Osteocyte (in vitro differentiated cells): ENCODE measurements around the gene MCRS1. TPM values are rescaled to one million over a fixed set of nuclear protein-coding genes. Genes with fewer than 3 reads are reported as not detected.

Experiments used
- DNase-seq: peaks from one replicate; pipeline ENCODE4 v3.0.0; 2021; ENCODE audit warnings: mixed read lengths; ENCODE audit not compliant: unreplicated experiment; ENCODE audit errors: extremely low spot score
- H3K27ac Mint-ChIP-seq: one replicate; pipeline ENCODE4 v1.8.0; 2021; ENCODE audit warnings: mild to moderate bottlenecking, mixed read lengths; ENCODE audit not compliant: unreplicated experiment
- H3K27me3 Mint-ChIP-seq: one replicate; pipeline ENCODE4 v1.8.0; 2021; ENCODE audit warnings: mixed read lengths; ENCODE audit not compliant: unreplicated experiment
- H3K36me3 Mint-ChIP-seq: one replicate; pipeline ENCODE4 v1.8.0; 2021; ENCODE audit warnings: mixed read lengths; ENCODE audit not compliant: unreplicated experiment
- H3K4me1 Mint-ChIP-seq: one replicate; pipeline ENCODE4 v1.8.0; 2021; ENCODE audit warnings: mixed read lengths; ENCODE audit not compliant: unreplicated experiment
- H3K4me3 Mint-ChIP-seq: one replicate; pipeline ENCODE4 v1.8.0; 2021; ENCODE audit warnings: mild to moderate bottlenecking, moderate library complexity, mixed read lengths; ENCODE audit not compliant: unreplicated experiment
- H3K9me3 Mint-ChIP-seq: one replicate; pipeline ENCODE4 v1.8.0; 2021; ENCODE audit warnings: mixed read lengths; ENCODE audit not compliant: unreplicated experiment
- CTCF ChIP-seq: fragments of 200-600 bp; sonication (generic); IDR thresholded peaks from 2 replicates; pipeline ENCODE4 v1.5.0; 2021; ENCODE audit warnings: antibody characterized with exemption, mild to moderate bottlenecking, moderate library complexity
- total RNA-seq: library from RNA; stranded (reverse); gene quantifications from 2 replicates; pipeline ENCODE4 v1.2.1, GENCODE V29; 2021

The MCRS1 gene
- total RNA-seq, 1 donor from 2014 or later: 69.3 TPM

GRCh38 chr12:49563951-49564685, 3.8 kb downstream of the MCRS1 start:
- H3K9me3 Mint-ChIP-seq: no peaks in the 10 kb centered on the region
- H3K27me3 Mint-ChIP-seq: no peaks in the 10 kb centered on the region
- peaks cover 24% of the 10 kb centered on the region for H3K36me3 Mint-ChIP-seq
- DNase-seq: no peak
- H3K27ac Mint-ChIP-seq: no peak overlapping the region
- no peak overlapping the region for H3K4me3 Mint-ChIP-seq
- H3K4me1 Mint-ChIP-seq: peaks cover 15% of the 10 kb centered on the region
- TF ChIP-seq CTCF: no peak

- H3K27ac Mint-ChIP-seq: no peak overlapping the region
- H3K4me3 Mint-ChIP-seq: no peak overlapping the region
- no peak for DNase-seq
Measured at GRCh38 chr12:49562831-49563230, 5.1 kb downstream of the MCRS1 start.

GRCh38 chr12:49562233-49562632, 5.7 kb downstream of the MCRS1 start:
- H3K27ac Mint-ChIP-seq: no peak overlapping the region
- peaks cover 4% of the 10 kb centered on the region for H3K4me1 Mint-ChIP-seq
- H3K27me3 Mint-ChIP-seq: no peaks in the 10 kb centered on the region
- no peak for DNase-seq
- no peaks in the 10 kb centered on the region for H3K9me3 Mint-ChIP-seq
- peaks cover 31% of the 10 kb centered on the region for H3K36me3 Mint-ChIP-seq
- no peak for TF ChIP-seq CTCF
- H3K4me3 Mint-ChIP-seq: no peak overlapping the region

More at GRCh38 chr12:49562831-49563230, 5.1 kb downstream of the MCRS1 start:
- Mint-ChIP-seq H3K4me1 (peaks cover 7% of the 10 kb centered on the region), H3K9me3 (no peaks in the 10 kb centered on the region), H3K27me3 (no peaks in the 10 kb centered on the region), H3K36me3 (peaks cover 31% of the 10 kb centered on the region)
- TF ChIP-seq CTCF: no peak

- DNase-seq: no peak
- no peak overlapping the region for H3K27ac Mint-ChIP-seq
Measured at GRCh38 chr12:49560695-49561094, 7.2 kb downstream of the MCRS1 start.

More at GRCh38 chr12:49560695-49561094, 7.2 kb downstream of the MCRS1 start:
- Mint-ChIP-seq H3K27me3 (no peaks in the 10 kb centered on the region), H3K9me3 (no peaks in the 10 kb centered on the region), H3K4me1 (peaks cover 2% of the 10 kb centered on the region), H3K36me3 (peaks cover 39% of the 10 kb centered on the region), H3K4me3 (no peak overlapping the region)
- no peak for TF ChIP-seq CTCF
